GM23338 (cell line): ENCODE results near the gene NDUFS4. TPM values are rescaled to one million over a fixed set of nuclear protein-coding genes. Genes with fewer than 3 reads are reported as not detected.
"Not testable (repeated sequence)": the region's sequence is repeated elsewhere in the genome, so short reads cannot be mapped to it uniquely, and the experiment has no call there.

Experiments
- ATAC-seq: fragments of 200-7000 bp; cut with Tn5 transposase; 3 replicates; pipeline ENCODE4 v1.9.1; 2020
- DNase-seq: peaks from one replicate; pipeline ENCODE4 v3.0.0-alpha.2; 2015; ENCODE audit warnings: low spot score
- H2AFZ ChIP-seq: fragments of 200-600 bp; sonication (generic); 2 replicates; pipeline ENCODE4 v1.8.0; 2016; ENCODE audit warnings: antibody characterized with exemption, mild to moderate bottlenecking, moderate library complexity
- H3F3A ChIP-seq: fragments of 200-600 bp; sonication (generic); replicated peaks from 2 replicates; pipeline ENCODE4 v1.8.0; 2017; ENCODE audit warnings: antibody characterized with exemption, mixed run types, low read depth
- H3K27ac ChIP-seq: fragments of 200-600 bp; sonication (generic); 2 replicates; pipeline ENCODE4 v1.6.1; 2016; ENCODE audit warnings: low read depth
- H3K27me3 ChIP-seq: fragments of 200-600 bp; sonication (generic); 2 replicates; pipeline ENCODE4 v1.8.0; 2016; ENCODE audit warnings: mild to moderate bottlenecking, mixed run types, moderate library complexity; ENCODE audit not compliant: insufficient read depth
- H3K36me3 ChIP-seq: fragments of 200-600 bp; sonication (generic); 2 replicates; pipeline ENCODE4 v1.8.0; 2016; ENCODE audit warnings: mild to moderate bottlenecking; ENCODE audit not compliant: insufficient read depth
- H3K4me1 ChIP-seq: fragments of 200-600 bp; sonication (generic); 2 replicates; pipeline ENCODE4 v1.8.0; 2016; ENCODE audit warnings: mild to moderate bottlenecking, moderate library complexity; ENCODE audit not compliant: insufficient read depth
- H3K4me2 ChIP-seq: fragments of 200-600 bp; sonication (generic); 2 replicates; pipeline ENCODE4 v1.7.1; 2017; ENCODE audit warnings: mixed run types
- H3K4me3 ChIP-seq: fragments of 200-600 bp; sonication (generic); 2 replicates; pipeline ENCODE4 v1.6.1; 2016; ENCODE audit warnings: mixed run types
- H3K79me2 ChIP-seq: fragments of 200-600 bp; sonication (generic); replicated peaks from 2 replicates; pipeline ENCODE4 v1.8.0; 2017; ENCODE audit warnings: mild to moderate bottlenecking; ENCODE audit not compliant: insufficient read depth
- H3K9me2 ChIP-seq: fragments of 200-600 bp; sonication (generic); 2 replicates; pipeline ENCODE4 v1.8.0; 2017; ENCODE audit not compliant: insufficient read depth
- H4K20me1 ChIP-seq: fragments of 200-600 bp; sonication (generic); replicated peaks from 2 replicates; pipeline ENCODE4 v1.8.0; 2017; ENCODE audit warnings: mild to moderate bottlenecking; ENCODE audit not compliant: insufficient read depth
- H3K27ac Mint-ChIP-seq: 2 replicates; pipeline ENCODE4 v1.8.0; 2020; ENCODE audit warnings: inconsistent platforms, mild to moderate bottlenecking, moderate library complexity, mixed read lengths
- H3K27me3 Mint-ChIP-seq: 3 replicates; pipeline ENCODE4 v1.8.0; 2022; ENCODE audit warnings: low read depth, mild to moderate bottlenecking, moderate library complexity, mixed read lengths, inconsistent platforms; ENCODE audit not compliant: insufficient read depth, poor library complexity
- H3K36me3 Mint-ChIP-seq: 3 replicates; pipeline ENCODE4 v1.8.0; 2021; ENCODE audit warnings: low read depth, mild to moderate bottlenecking, inconsistent platforms, moderate library complexity, mixed read lengths
- H3K4me1 Mint-ChIP-seq: 3 replicates; pipeline ENCODE4 v1.8.0; 2020; ENCODE audit warnings: mild to moderate bottlenecking, inconsistent platforms, mixed read lengths
- H3K4me3 Mint-ChIP-seq: 3 replicates; pipeline ENCODE4 v1.8.0; 2021; ENCODE audit warnings: moderate library complexity, mild to moderate bottlenecking, inconsistent platforms, mixed read lengths
- H3K9me3 Mint-ChIP-seq: 3 replicates; pipeline ENCODE4 v1.8.0; 2020; ENCODE audit warnings: moderate library complexity, mild to moderate bottlenecking, inconsistent platforms, mixed read lengths
- CTCF ChIP-seq, 2 experiments: fragments of 200-600 bp in 1 of 2; sonication (generic) in 1 of 2; conservative IDR thresholded peaks; 2 replicates each; pipeline versions ENCODE4 v1.5.1 to v1.6.1; 2016 to 2017; ENCODE audit warnings: antibody characterized with exemption in 2 of 2, low read depth in 2 of 2, mild to moderate bottlenecking in 2 of 2, moderate library complexity in 1 of 2
- ETS1 ChIP-seq: IDR thresholded peaks from 2 replicates; pipeline ENCODE4 v1.6.1; 2016; ENCODE audit warnings: antibody characterized with exemption
- EZH2 ChIP-seq: fragments of 200-600 bp; sonication (generic); IDR thresholded peaks from one replicate; pipeline ENCODE4 v1.8.0; 2017; ENCODE audit warnings: antibody characterized with exemption, mild to moderate bottlenecking, low read depth; ENCODE audit not compliant: unreplicated experiment
- EZH2phosphoT487 ChIP-seq: fragments of 200-600 bp; sonication (generic); IDR thresholded peaks from one replicate; pipeline ENCODE4 v1.8.1; 2018; ENCODE audit warnings: antibody characterized with exemption; ENCODE audit not compliant: unreplicated experiment
- JUNB ChIP-seq: IDR thresholded peaks from one replicate; pipeline ENCODE4 v1.6.1; 2016; ENCODE audit warnings: antibody characterized with exemption; ENCODE audit not compliant: unreplicated experiment
- NANOG ChIP-seq: IDR thresholded peaks from 2 replicates; pipeline ENCODE4 v1.6.1; 2016; ENCODE audit warnings: antibody characterized with exemption, borderline replicate concordance
- POLR2AphosphoS5 ChIP-seq: IDR thresholded peaks from 2 replicates; pipeline ENCODE4 v1.6.1; 2016; ENCODE audit warnings: antibody characterized with exemption, low read depth
- STAT1 ChIP-seq: IDR thresholded peaks from one replicate; pipeline ENCODE4 v1.6.1; 2016; ENCODE audit warnings: antibody characterized with exemption; ENCODE audit not compliant: unreplicated experiment
- ZNF462 ChIP-seq: fragments of 250-450 bp; sonication (Bioruptor Pico); IDR thresholded peaks from 2 replicates; pipeline ENCODE4 v1.5.0; 2020; ENCODE audit warnings: mild to moderate bottlenecking, moderate library complexity
- polyA plus RNA-seq: library from polyadenylated mRNA; unstranded; fragments of >200 nt; fragmentation: Nextera tagmentation; extraction: Ambion mirVana; gene quantifications from 2 replicates; pipeline ENCODE4 v1.2.1, GENCODE V29; 2016
- total RNA-seq: library from RNA; depleted of rRNA; stranded (reverse); fragments of >200 nt; shearing (Covaris generic); gene quantifications from 2 replicates; pipeline ENCODE4 v1.2.3, GENCODE V29; 2014

Gene NDUFS4
- total and polyA plus RNA-seq, 2 experiments from 2014 or later, result 65.6 to 151 TPM

GRCh38 chr5:53537711-53538110 is 22.7 kb upstream of the NDUFS4 start (continued):
- TF ChIP-seq CTCF (conservative IDR thresholded peaks at IDR 0.05; ENCODE audit: low read depth in 2 of 2), result no peak
- TF ChIP-seq POLR2AphosphoS5, result no peak
- TF ChIP-seq JUNB, result no peak

GRCh38 chr5:53540739-53541138 is 19.7 kb upstream of the NDUFS4 start:
- H3F3A ChIP-seq, H2AFZ ChIP-seq, H3K27me3 Mint-ChIP-seq, ATAC-seq, H3K27me3 ChIP-seq, DNase-seq, H3K4me2 ChIP-seq, H3K27ac Mint-ChIP-seq, H3K27ac ChIP-seq, H3K4me3 ChIP-seq, H3K9me3 Mint-ChIP-seq, H3K36me3 ChIP-seq, H3K9me2 ChIP-seq, H4K20me1 ChIP-seq, H3K79me2 ChIP-seq, H3K36me3 Mint-ChIP-seq, H3K4me3 Mint-ChIP-seq: not testable (repeated sequence)
- peaks cover 37% of the 10 kb centered on the region for H3K4me1 Mint-ChIP-seq
- H3K4me1 ChIP-seq, result peaks cover 37% of the 10 kb centered on the region

- H3K4me1 ChIP-seq, result peaks cover 48% of the 10 kb centered on the region
- H3K27ac ChIP-seq, result no peak overlapping the region
- Mint-ChIP-seq H3K4me1 (peaks cover 45% of the 10 kb centered on the region), H3K27ac (no peak overlapping the region), H3K4me3 (no peak overlapping the region), H3K36me3 (peaks cover 5% of the 10 kb centered on the region; the same call in 1 of the 3 replicates), H3K27me3 (no peaks in the 10 kb centered on the region), H3K9me3 (peaks cover 7% of the 10 kb centered on the region; the same call in 2 of the 3 replicates)
- no peaks in the 10 kb centered on the region for H3F3A ChIP-seq
- H2AFZ ChIP-seq, result no peak overlapping the region
- ATAC-seq, result no peak
- H3K4me2 ChIP-seq, result no peak overlapping the region
- no peak for DNase-seq
- no peaks in the 10 kb centered on the region for H3K36me3 ChIP-seq
- H3K79me2 ChIP-seq, result no peaks in the 10 kb centered on the region
- H3K9me2 ChIP-seq, result no peaks in the 10 kb centered on the region
- no peak overlapping the region for H3K4me3 ChIP-seq
- no peaks in the 10 kb centered on the region for H4K20me1 ChIP-seq
- H3K27me3 ChIP-seq, result no peaks in the 10 kb centered on the region
- TF ChIP-seq STAT1 (no peak), ETS1 (no peak), NANOG (no peak), EZH2phosphoT487 (no peak), JUNB (no peak), CTCF (conservative IDR thresholded peaks at IDR 0.05; ENCODE audit: low read depth in 2 of 2) (no peak), EZH2 (no peak), ZNF462 (no peak)
Measured at GRCh38 chr5:53541859-53542258, 18.6 kb upstream of the NDUFS4 start.
